ENCODE data around the gene ADAM19.

The ADAM19 gene

GRCh38 chr5:157455057-157455456 is 120.5 kb downstream of the ADAM19 start:
- no peak for TF ChIP-seq CTCF (IDR thresholded peaks at IDR 0.05)

GRCh38 chr5:157454273-157454672 is 121.3 kb downstream of the ADAM19 start:
- TF ChIP-seq CTCF (IDR thresholded peaks at IDR 0.05) = no peak

GRCh38 chr5:157451806-157452205 is 123.8 kb downstream of the ADAM19 start:
- no peak for TF ChIP-seq CTCF (IDR thresholded peaks at IDR 0.05)

GRCh38 chr5:157450024-157450423 is 125.6 kb downstream of the ADAM19 start:
- no peak for TF ChIP-seq CTCF (IDR thresholded peaks at IDR 0.05)

GRCh38 chr5:157449011-157449723 is 126.4 kb downstream of the ADAM19 start:
- no peak for TF ChIP-seq CTCF (IDR thresholded peaks at IDR 0.05)

- TF ChIP-seq CTCF (IDR thresholded peaks at IDR 0.05) = no peak
Observed at GRCh38 chr5:157447201-157447637, 128.4 kb downstream of the ADAM19 start.

GRCh38 chr5:157446412-157446935 is 129.1 kb downstream of the ADAM19 start:
- no peak for TF ChIP-seq CTCF (IDR thresholded peaks at IDR 0.05)

All from LNCAP (cell line).